PC-3 (cell line): ENCODE results near the gene GET3. TPM values are rescaled to one million over a fixed set of nuclear protein-coding genes. Genes with fewer than 3 reads are reported as not detected.

Source experiments
- ATAC-seq: fragments of 200-7000 bp; cut with Tn5 transposase; 2 replicates; pipeline ENCODE4 v1.9.1; 2020; ENCODE audit warnings: mild to moderate bottlenecking, moderate library complexity
- BruUV-seq: library from RNA; stranded (reverse); fragments of 400-500 nt; replicated peaks from 2 replicates; lab custom pipeline; 2021; lab: Mats Ljungman, UMichigan
- CTCF ChIA-PET: fragments of 300-600 bp; sonication (Branson Sonifier 250); formaldehyde crosslinking; loops from one replicate; lab custom pipeline; 2022; ENCODE audit warnings: antibody characterized with exemption; lab: Charles Lee
- POLR2A ChIA-PET: fragments of 300-600 bp; sonication (Branson Sonifier 250); formaldehyde crosslinking; loops from one replicate; lab custom pipeline; 2022; ENCODE audit warnings: antibody characterized with exemption; ENCODE audit not compliant: unreplicated experiment; lab: Charles Lee
- DNase-seq: peaks from one replicate; pipeline ENCODE4 v3.0.0-alpha.2; 2015
- H2AFZ ChIP-seq: fragments of 300-600 bp; sonication (generic); 2 replicates; pipeline ENCODE4 v1.6.0; 2016; ENCODE audit warnings: antibody characterized with exemption, low read length
- H3F3A ChIP-seq: fragments of 300-600 bp; sonication (generic); one replicate; pipeline ENCODE4 v1.6.0; 2017; ENCODE audit warnings: antibody characterized with exemption, low read length, control low read depth, mild to moderate bottlenecking; ENCODE audit not compliant: unreplicated experiment
- H3K27ac ChIP-seq: fragments of 300-600 bp; sonication (generic); 2 replicates; pipeline ENCODE4 v1.5.1; 2016; ENCODE audit warnings: mild to moderate bottlenecking, low read length
- H3K27me3 ChIP-seq: fragments of 300-600 bp; sonication (generic); 2 replicates; pipeline ENCODE4 v1.6.1; 2016; ENCODE audit warnings: low read length, mixed read lengths
- H3K36me3 ChIP-seq: fragments of 300-600 bp; sonication (generic); 2 replicates; pipeline ENCODE4 v1.6.1; 2016; ENCODE audit warnings: low read depth, mixed run types, low read length, mixed read lengths
- H3K4me1 ChIP-seq: fragments of 300-600 bp; sonication (generic); 2 replicates; pipeline ENCODE4 v1.5.1; 2016; ENCODE audit warnings: low read length; ENCODE audit not compliant: insufficient read depth
- H3K4me2 ChIP-seq: fragments of 300-600 bp; sonication (generic); 2 replicates; pipeline ENCODE4 v1.6.0; 2016; ENCODE audit warnings: low read length
- H3K4me3 ChIP-seq: fragments of 300-600 bp; sonication (generic); 2 replicates; pipeline ENCODE4 v1.5.1; 2016; ENCODE audit warnings: mild to moderate bottlenecking, low read length, mixed read lengths
- H3K79me2 ChIP-seq: fragments of 300-600 bp; sonication (generic); 2 replicates; pipeline ENCODE4 v1.6.1; 2017; ENCODE audit warnings: low read length, mixed read lengths
- H3K9ac ChIP-seq: fragments of 300-600 bp; sonication (generic); 2 replicates; pipeline ENCODE4 v1.6.0; 2016; ENCODE audit warnings: mild to moderate bottlenecking, low read length
- H3K9me2 ChIP-seq: fragments of 300-600 bp; sonication (generic); replicated peaks from 2 replicates; pipeline ENCODE4 v1.6.1; 2016; ENCODE audit warnings: mixed run types, low read length, mixed read lengths
- H3K9me3 ChIP-seq: fragments of 300-600 bp; sonication (generic); 2 replicates; pipeline ENCODE4 v1.6.1; 2016; ENCODE audit warnings: low read length, mixed read lengths
- H4K20me1 ChIP-seq: fragments of 300-600 bp; sonication (generic); 2 replicates; pipeline ENCODE4 v1.6.1; 2016; ENCODE audit warnings: low read length, mixed read lengths
- EZH2 ChIP-seq: fragments of 300-600 bp; sonication (generic); IDR thresholded peaks from one replicate; pipeline ENCODE4 v1.6.1; 2017; ENCODE audit warnings: antibody characterized with exemption, mild to moderate bottlenecking, low read length; ENCODE audit not compliant: unreplicated experiment
- EZH2phosphoT487 ChIP-seq: fragments of 300-600 bp; sonication (generic); IDR thresholded peaks from 2 replicates; pipeline ENCODE4 v1.6.1; 2018; ENCODE audit warnings: mild to moderate bottlenecking, antibody characterized with exemption, low read length, borderline replicate concordance
- intact Hi-C: fragments of 100-400 bp; cut with micrococcal nuclease; formaldehyde crosslinking; loops from 2 replicates; pipeline ENCODE4 v1.9.0; 2023
- total RNA-seq: library from RNA; depleted of rRNA; stranded (reverse); fragments of >200 nt; gene quantifications from 2 replicates; pipeline ENCODE4 v1.2.3, GENCODE V29; 2014
- TF ChIP-seq, protein P1 (sequence below): fragments of 300-600 bp; sonication (generic); conservative IDR thresholded peaks from 2 replicates; pipeline ENCODE4 v1.5.1; 2017; ENCODE audit warnings: antibody characterized with exemption, low read depth, mild to moderate bottlenecking, low read length

GET3 gene
- total RNA-seq, 1 experiment from 2014 or later: 264 TPM

DNA sequence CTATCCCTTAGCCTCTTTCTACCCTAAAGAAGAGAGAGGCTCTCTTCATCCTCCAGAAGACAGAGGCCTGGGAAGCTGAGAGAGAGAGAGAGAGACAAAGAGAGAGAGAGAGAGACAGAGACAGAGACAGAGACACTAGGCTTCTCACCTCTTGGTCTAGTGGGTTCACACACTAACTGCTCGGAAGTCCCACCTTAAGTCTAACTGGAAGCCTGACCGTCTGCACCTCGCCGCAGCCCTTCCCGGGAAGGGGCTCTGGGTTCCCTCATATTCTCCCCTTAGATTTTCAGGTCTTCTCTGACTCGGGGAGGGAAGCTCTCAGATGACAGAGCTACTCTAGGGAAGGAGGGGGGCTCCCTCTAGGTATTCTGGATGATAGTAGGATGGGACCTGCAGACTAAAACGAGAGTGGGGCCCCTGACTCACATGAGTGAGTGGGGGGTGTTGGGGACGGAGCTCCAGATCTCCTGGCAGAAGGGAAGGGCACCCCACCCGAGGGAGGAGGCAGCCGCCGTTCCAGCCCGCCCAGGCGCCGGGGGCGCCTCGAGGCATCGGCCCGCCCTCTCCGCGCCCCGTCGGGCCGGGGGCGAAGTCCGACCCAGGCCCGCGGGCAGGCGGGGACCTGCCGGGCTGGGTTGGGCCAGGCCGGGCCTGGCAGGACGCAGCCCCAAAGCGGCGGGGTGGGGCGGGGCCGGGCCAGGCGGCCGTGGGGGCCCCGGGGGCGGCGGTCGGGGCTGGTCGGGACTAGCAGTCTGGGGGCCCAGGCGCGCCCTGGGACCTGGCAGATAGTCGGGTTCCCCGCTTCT, 52.0 kb downstream of the GET3 start:
- Histone ChIP-seq H3K79me2 (peaks cover 21% of the 10 kb centered on the region), H3K9me2 (no peaks in the 10 kb centered on the region), H3K27ac (peak overlapping the region; percentile 69), H3K4me2 (peak overlapping the region; percentile 92), H3K9me3 (no peaks in the 10 kb centered on the region), H3K9ac (peak overlapping the region; percentile 52), H4K20me1 (peaks cover 16% of the 10 kb centered on the region), H3F3A (peaks cover 12% of the 10 kb centered on the region), H3K4me1 (peaks cover 61% of the 10 kb centered on the region), H3K36me3 (no peaks in the 10 kb centered on the region), H3K27me3 (no peaks in the 10 kb centered on the region), H3K4me3 (peak overlapping the region; percentile 90), H2AFZ (peak overlapping the region; percentile 70)
- DNase-seq (peak; percentile 25), ATAC-seq (peak; percentile 0)
- ChIA-PET POLR2A (no interaction called here), CTCF (interaction anchor here (0.5 to 0.7 kb wide), 2 partner anchors 9 to 11 kb away, joined by 3 to 4 read pairs; no protein-coding TSS in a partner anchor)
- no TSS peak for BruUV-seq
- TF ChIP-seq EZH2phosphoT487: no peak
- TF ChIP-seq EZH2: no peak
- TF ChIP-seq, protein P1, sequence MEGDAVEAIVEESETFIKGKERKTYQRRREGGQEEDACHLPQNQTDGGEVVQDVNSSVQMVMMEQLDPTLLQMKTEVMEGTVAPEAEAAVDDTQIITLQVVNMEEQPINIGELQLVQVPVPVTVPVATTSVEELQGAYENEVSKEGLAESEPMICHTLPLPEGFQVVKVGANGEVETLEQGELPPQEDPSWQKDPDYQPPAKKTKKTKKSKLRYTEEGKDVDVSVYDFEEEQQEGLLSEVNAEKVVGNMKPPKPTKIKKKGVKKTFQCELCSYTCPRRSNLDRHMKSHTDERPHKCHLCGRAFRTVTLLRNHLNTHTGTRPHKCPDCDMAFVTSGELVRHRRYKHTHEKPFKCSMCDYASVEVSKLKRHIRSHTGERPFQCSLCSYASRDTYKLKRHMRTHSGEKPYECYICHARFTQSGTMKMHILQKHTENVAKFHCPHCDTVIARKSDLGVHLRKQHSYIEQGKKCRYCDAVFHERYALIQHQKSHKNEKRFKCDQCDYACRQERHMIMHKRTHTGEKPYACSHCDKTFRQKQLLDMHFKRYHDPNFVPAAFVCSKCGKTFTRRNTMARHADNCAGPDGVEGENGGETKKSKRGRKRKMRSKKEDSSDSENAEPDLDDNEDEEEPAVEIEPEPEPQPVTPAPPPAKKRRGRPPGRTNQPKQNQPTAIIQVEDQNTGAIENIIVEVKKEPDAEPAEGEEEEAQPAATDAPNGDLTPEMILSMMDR: no peak
- intact Hi-C loops: no loop called here

DNA sequence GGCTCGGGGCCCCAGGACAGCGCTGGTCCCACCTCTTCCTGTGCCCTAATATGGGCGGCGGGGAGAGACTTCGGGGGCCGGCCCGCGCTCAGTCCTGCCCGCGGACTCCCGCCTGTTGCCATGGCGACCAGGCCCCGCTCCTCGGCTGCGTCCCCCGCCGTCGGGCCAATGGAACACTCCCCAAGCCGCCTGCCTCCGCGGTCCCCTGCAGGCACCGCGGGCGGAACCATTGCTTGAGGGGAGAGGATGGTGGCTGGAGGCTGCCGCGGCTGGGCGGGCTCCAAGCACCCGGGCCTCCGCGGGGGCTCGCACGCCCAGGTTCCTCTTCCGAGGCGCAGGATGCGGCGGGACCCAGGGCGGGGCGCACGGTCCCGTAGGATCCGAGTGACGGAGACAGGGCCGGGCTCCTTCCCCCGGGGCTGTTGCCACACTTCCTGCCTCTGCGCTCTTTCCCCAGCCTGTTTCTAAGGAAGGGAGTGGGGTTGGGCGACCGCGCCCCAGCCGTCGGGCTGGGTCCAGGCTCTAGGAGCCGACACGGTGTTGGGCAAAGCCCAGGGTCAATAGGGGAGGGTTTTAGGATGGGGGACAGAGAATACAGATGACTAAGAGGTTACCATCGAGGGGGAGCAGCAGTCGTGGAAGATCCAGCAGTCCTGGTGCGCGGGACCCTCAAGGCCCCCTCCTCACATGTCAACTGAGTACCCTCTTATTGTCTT, 52.8 kb downstream of the GET3 start:
- Histone ChIP-seq H3K9me2 (no peaks in the 10 kb centered on the region), H3K27me3 (no peaks in the 10 kb centered on the region), H3K9me3 (no peaks in the 10 kb centered on the region), H4K20me1 (peaks cover 16% of the 10 kb centered on the region), H3K79me2 (peaks cover 21% of the 10 kb centered on the region), H3K27ac (peak overlapping the region; percentile 69), H2AFZ (peak overlapping the region; percentile 70), H3K4me2 (peak overlapping the region; percentile 92), H3F3A (peaks cover 12% of the 10 kb centered on the region), H3K36me3 (no peaks in the 10 kb centered on the region), H3K4me1 (peaks cover 58% of the 10 kb centered on the region), H3K4me3 (peak overlapping the region; percentile 90), H3K9ac (peak overlapping the region; percentile 52)
- peak; percentile 94 for DNase-seq
- peak; percentile 34 for ATAC-seq
- no peak for TF ChIP-seq EZH2
- peak; percentile 90 for TF ChIP-seq EZH2phosphoT487
- ChIA-PET CTCF (interaction anchor here (0.5 kb wide), 1 partner anchor 10 kb away, joined by 3 read pairs; no protein-coding TSS in a partner anchor), POLR2A (no interaction called here)
- no TSS peak for BruUV-seq
- intact Hi-C loops: no loop called here

DNA sequence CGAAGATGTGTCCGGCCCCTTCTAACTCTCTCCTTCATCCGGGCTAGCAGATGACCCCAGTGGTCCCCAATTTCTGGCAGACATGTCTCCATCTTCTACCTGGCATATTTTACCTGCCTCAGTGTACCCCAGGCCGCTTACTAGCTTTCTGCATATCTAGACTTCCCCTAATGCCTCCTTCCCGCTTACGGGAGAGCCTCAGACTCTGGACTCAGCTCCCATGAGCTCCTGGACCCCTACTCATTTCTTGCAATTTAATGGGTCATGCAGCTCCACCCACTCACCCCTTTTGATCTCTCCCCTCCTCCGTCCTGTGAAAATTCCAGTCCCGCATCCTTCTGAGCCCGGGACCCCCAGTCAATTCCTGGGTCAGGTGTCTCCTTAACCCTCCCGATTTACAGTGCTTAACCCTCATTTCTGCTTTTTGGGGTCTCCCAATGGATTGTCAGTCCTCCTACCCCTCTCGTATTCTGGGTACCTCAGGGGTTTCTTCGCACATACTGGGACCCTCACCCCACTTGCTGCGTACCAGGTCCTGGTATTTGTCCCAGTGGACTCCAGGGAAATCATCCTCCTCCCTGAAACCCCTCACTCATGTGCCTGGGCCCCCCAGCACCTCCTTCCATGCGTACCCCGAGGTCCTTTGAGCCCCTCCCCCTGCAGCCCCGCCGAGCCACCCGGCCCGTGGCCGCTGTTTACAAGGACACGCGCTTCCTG, 53.5 kb downstream of the GET3 start:
- Histone ChIP-seq H3K4me1 (peaks cover 52% of the 10 kb centered on the region), H3K9me2 (no peaks in the 10 kb centered on the region), H3K4me2 (peak overlapping the region; percentile 92), H3K27ac (peak overlapping the region; percentile 69), H2AFZ (peak overlapping the region; percentile 70; the same call in 1 of the 2 replicates), H3K9me3 (no peaks in the 10 kb centered on the region), H3F3A (peaks cover 12% of the 10 kb centered on the region), H3K27me3 (no peaks in the 10 kb centered on the region), H3K9ac (peak overlapping the region; percentile 52), H3K36me3 (no peaks in the 10 kb centered on the region), H3K4me3 (peak overlapping the region; percentile 90), H3K79me2 (peaks cover 21% of the 10 kb centered on the region), H4K20me1 (peaks cover 16% of the 10 kb centered on the region)
- peak; percentile 26 for DNase-seq
- CTCF ChIA-PET: interaction anchor here (1.0 to 1.1 kb wide), 2 partner anchors 8 to 33 kb away, joined by 5 read pairs; no protein-coding TSS in a partner anchor
- no peak for ATAC-seq
- BruUV-seq: no TSS peak
- intact Hi-C loops: no loop called here
- TF ChIP-seq EZH2 (no peak), EZH2phosphoT487 (no peak)
- TF ChIP-seq, protein P1: no peak
- POLR2A ChIA-PET: interaction anchor here (0.6 to 1.4 kb wide), 5 partner anchors 12 to 483 kb away, joined by 3 to 13 read pairs (median 8); partner anchors contain the start of gene FARSA
